Endodermal cell (in vitro differentiated cells): Measurements from ENCODE around the gene PER1. TPM values are rescaled to one million over a fixed set of nuclear protein-coding genes. Genes with fewer than 3 reads are reported as not detected.
A peak's percentile ranks its signal among the peaks of the same experiment; 100 is the strongest.

Experiments
- DNase-seq: peaks from one replicate; pipeline ENCODE4 v3.0.0-alpha.2; 2017
- H3K27ac ChIP-seq: 2 replicates; pipeline ENCODE4 v1.5.1; 2013; ENCODE audit warnings: mild to moderate bottlenecking, low read depth, low read length, moderate library complexity
- H3K27me3 ChIP-seq: 2 replicates; pipeline ENCODE4 v1.6.1; 2013; ENCODE audit warnings: mild to moderate bottlenecking, low read length, moderate library complexity; ENCODE audit not compliant: insufficient read depth, control insufficient read depth, poor library complexity, severe bottlenecking
- H3K36me3 ChIP-seq: 2 replicates; pipeline ENCODE4 v1.7.0; 2013; ENCODE audit warnings: mild to moderate bottlenecking, low read length, moderate library complexity; ENCODE audit not compliant: control insufficient read depth, insufficient read depth
- H3K4me1 ChIP-seq: one replicate; pipeline ENCODE4 v1.7.0; 2013; ENCODE audit warnings: low read length; ENCODE audit not compliant: control insufficient read depth, insufficient read depth
- H3K4me3 ChIP-seq: 2 replicates; pipeline ENCODE4 v1.5.1; 2013; ENCODE audit warnings: mild to moderate bottlenecking, low read length, moderate library complexity
- H3K9ac ChIP-seq: 2 replicates; pipeline ENCODE4 v1.6.1; 2013; ENCODE audit warnings: mild to moderate bottlenecking, low read length, moderate library complexity; ENCODE audit not compliant: poor library complexity, severe bottlenecking; ENCODE audit errors: extremely low read depth
- H3K9me3 ChIP-seq: 2 replicates; pipeline ENCODE4 v1.6.1; 2013; ENCODE audit warnings: mild to moderate bottlenecking, low read length, moderate library complexity; ENCODE audit not compliant: control insufficient read depth
- H3K27ac Mint-ChIP-seq: 2 replicates; pipeline ENCODE4 v1.8.0; 2020; ENCODE audit warnings: mixed read lengths
- H3K27me3 Mint-ChIP-seq: 2 replicates; pipeline ENCODE4 v1.8.0; 2021; ENCODE audit warnings: mild to moderate bottlenecking, mixed read lengths; ENCODE audit not compliant: insufficient read depth
- H3K36me3 Mint-ChIP-seq: 2 replicates; pipeline ENCODE4 v1.8.0; 2020; ENCODE audit warnings: low read depth, mixed read lengths
- H3K4me1 Mint-ChIP-seq: 2 replicates; pipeline ENCODE4 v1.8.0; 2020; ENCODE audit warnings: mixed read lengths
- H3K4me3 Mint-ChIP-seq: 2 replicates; pipeline ENCODE4 v1.8.0; 2020; ENCODE audit warnings: mild to moderate bottlenecking, moderate library complexity, mixed read lengths
- H3K9me3 Mint-ChIP-seq: 2 replicates; pipeline ENCODE4 v1.8.0; 2020; ENCODE audit warnings: mild to moderate bottlenecking, mixed read lengths
- CTCF ChIP-seq: fragments of 200-600 bp; sonication (generic); conservative IDR thresholded peaks from 2 replicates; pipeline ENCODE4 v1.5.0; 2021; ENCODE audit warnings: antibody characterized with exemption, mild to moderate bottlenecking
- WGBS, 2 experiments: methylation state at CpG; one replicate each; pipeline versions ENCODE4 v1.1.5 to v1.1.7; 2013; ENCODE audit warnings: missing lambda C conversion rate in 2 of 2, mixed read lengths in 1 of 2; ENCODE audit not compliant: insufficient coverage in 1 of 2, insufficient read length in 1 of 2; 5-methylcytosine and 5-hydroxymethylcytosine counted together
- total RNA-seq, 2 donors: library from RNA; stranded (reverse); fragmentation: NEBNext Ultra II Directional in 1 of 2; extraction: Animal tissue kit (Norgen Biotek cat#: 25700) in 1 of 2; gene quantifications; 2 replicates in 1 of 2; 3 replicates in 1 of 2; pipeline ENCODE4 v1.2.1, GENCODE V29; 2021

Gene PER1
- total RNA-seq, 2 donors from 2014 or later: 38.3 to 53.7 TPM

DNA sequence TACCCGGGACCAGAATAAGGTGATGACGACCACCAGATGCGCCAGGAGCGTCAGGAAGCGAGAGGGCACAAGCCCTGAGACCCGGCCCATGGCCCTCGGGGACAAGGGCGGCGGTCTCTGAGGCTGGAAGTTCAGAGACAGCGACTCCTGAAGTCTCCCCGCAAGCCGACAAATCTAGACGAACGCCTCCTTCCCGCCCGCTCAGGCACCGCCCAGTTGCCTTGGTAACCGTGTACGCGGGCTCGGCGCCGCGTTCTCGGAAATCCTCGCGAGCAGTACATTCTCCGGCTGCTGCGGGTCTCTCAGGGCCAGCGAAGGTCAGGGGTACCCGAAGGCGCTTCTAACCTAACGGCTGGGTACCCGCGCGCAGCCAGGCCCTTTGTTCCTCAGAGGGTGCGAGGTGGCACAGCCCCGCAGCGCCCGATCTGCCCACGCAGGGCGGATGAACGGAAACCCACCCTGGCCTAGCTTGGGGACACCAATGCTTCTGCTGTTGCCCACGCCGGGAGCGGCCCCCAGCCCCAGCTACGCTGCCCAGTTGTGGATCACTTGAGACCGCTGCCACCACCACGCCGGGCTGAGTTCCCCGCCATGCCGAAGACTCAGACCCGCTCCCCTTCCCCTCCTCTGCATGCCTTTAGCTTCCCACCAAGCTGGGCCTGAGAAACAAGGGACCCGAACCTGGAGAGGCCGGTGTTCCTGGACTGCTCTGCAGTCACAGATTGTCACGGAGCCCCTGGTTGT, 24.2 kb upstream of the PER1 start, which contains the start of gene TMEM107:
TSS of gene TMEM107 (minus strand) at position 184 of the 744 bp plus-strand sequence. CDS start at position 90, 94 bp downstream.
- Histone ChIP-seq H3K9me3 (no peaks in the 10 kb centered on the region), H3K4me3 (peak within 1 kb of the TSS; percentile 95), H3K9ac (peak within 1 kb of the TSS; percentile 68), H3K36me3 (no peaks in the 10 kb centered on the region), H3K27ac (peak within 1 kb of the TSS; percentile 90), H3K27me3 (no peaks in the 10 kb centered on the region), H3K4me1 (peaks cover 14% of the 10 kb centered on the region)
- WGBS, 2 experiments: 7% methylated on average over 52 to 56 of the region's 56 CpGs
- TF ChIP-seq CTCF: peak; percentile 17
- Mint-ChIP-seq H3K4me1 (peaks cover 26% of the 10 kb centered on the region), H3K27me3 (no peaks in the 10 kb centered on the region), H3K4me3 (peak within 1 kb of the TSS; percentile 87), H3K36me3 (no peaks in the 10 kb centered on the region), H3K27ac (peak within 1 kb of the TSS; percentile 89), H3K9me3 (no peaks in the 10 kb centered on the region)
- DNase-seq: peak; percentile 99

DNA sequence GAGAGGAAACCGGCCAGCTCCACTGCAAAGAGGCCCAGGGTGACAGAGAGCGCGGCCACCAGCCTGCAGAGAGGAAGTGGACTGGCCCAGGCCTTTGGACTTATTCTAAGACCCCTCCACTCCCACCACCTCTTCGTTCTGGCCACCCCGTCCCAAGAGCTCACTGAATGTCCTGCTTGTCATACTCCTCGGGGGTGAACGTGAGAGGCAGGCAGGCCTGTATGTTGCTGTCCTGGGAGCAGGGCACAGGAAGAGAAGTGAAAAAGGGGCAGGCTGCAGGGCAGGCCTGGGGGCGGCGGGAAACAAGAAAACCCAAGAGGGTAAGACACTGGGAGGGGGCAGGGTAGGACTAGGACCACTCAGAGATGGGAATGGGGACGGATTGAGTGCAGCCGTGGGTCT, 23.6 kb upstream of the PER1 start:
- H3K27ac Mint-ChIP-seq: peak overlapping the region; percentile 89
- H3K4me3 Mint-ChIP-seq: peak overlapping the region; percentile 87
- Histone ChIP-seq H3K9ac (peak overlapping the region; percentile 68), H3K36me3 (no peaks in the 10 kb centered on the region), H3K4me1 (peaks cover 14% of the 10 kb centered on the region), H3K4me3 (peak overlapping the region; percentile 95), H3K27me3 (no peaks in the 10 kb centered on the region), H3K27ac (peak overlapping the region; percentile 90), H3K9me3 (no peaks in the 10 kb centered on the region)
- no peaks in the 10 kb centered on the region for H3K9me3 Mint-ChIP-seq
- peaks cover 26% of the 10 kb centered on the region for H3K4me1 Mint-ChIP-seq
- no peak for TF ChIP-seq CTCF
- no peaks in the 10 kb centered on the region for H3K36me3 Mint-ChIP-seq
- no peaks in the 10 kb centered on the region for H3K27me3 Mint-ChIP-seq
- WGBS, 2 experiments: 16 to 28% methylated on average over 7 to 11 of the region's 11 CpGs
- DNase-seq: no peak

DNA sequence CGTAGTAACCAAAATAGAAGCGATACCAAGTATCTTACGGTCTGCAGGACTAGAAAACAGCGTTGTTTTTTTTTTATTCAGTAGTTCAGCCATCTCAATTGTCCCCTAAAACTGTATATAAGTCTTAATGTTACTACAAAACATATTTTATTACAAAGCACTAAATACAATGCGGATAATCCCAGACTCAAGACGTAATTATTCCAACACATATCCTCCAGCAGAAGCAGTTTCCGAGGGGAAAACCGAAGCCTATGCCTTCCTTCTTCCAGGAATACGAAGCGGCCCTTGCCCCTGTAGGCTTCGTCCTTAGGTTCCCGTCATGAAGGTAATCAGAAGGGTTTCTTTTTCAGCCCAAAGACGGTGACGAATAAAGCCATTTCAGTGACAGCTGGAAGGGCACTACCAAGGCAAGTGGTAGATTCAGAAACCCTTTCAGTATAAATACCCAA, 21.7 kb upstream of the PER1 start:
- DNase-seq: peak; percentile 81
- Histone ChIP-seq H3K9ac (peak overlapping the region; percentile 82), H3K36me3 (no peaks in the 10 kb centered on the region), H3K4me1 (peaks cover 14% of the 10 kb centered on the region), H3K4me3 (peak overlapping the region; percentile 81), H3K27me3 (no peaks in the 10 kb centered on the region), H3K9me3 (no peaks in the 10 kb centered on the region), H3K27ac (peak overlapping the region; percentile 92)
- Mint-ChIP-seq H3K4me1 (peaks cover 26% of the 10 kb centered on the region), H3K4me3 (peak overlapping the region; percentile 87), H3K36me3 (no peaks in the 10 kb centered on the region), H3K27me3 (no peaks in the 10 kb centered on the region), H3K9me3 (no peaks in the 10 kb centered on the region), H3K27ac (peak overlapping the region; percentile 100)
- no peak for TF ChIP-seq CTCF
- WGBS, 2 experiments: 2 to 6% methylated on average over 3 to 14 of the region's 14 CpGs
